Measurements from ENCODE around the gene LST1.
A peak's percentile ranks its signal among the peaks of the same experiment; 100 is the strongest.

LST1 gene

DNA sequence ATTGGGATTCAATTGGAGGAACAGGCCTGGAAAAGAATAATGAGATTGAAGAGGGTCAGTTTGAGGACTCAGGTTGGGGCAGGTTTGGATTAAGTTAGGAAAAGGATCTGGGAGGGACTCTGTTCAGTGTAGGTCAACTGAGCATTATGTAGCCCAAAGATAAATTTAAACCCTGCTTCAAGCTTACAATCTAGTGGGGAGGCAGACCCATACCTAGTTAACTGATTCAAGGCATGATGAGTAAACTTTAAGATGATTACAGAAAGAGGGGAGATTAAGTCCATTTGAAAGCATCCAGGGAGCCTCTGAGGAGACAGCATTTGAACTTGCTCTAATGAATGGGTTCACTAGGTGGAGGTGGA, 25.4 kb upstream of the LST1 start:
- no peak for DNase-seq

DNA sequence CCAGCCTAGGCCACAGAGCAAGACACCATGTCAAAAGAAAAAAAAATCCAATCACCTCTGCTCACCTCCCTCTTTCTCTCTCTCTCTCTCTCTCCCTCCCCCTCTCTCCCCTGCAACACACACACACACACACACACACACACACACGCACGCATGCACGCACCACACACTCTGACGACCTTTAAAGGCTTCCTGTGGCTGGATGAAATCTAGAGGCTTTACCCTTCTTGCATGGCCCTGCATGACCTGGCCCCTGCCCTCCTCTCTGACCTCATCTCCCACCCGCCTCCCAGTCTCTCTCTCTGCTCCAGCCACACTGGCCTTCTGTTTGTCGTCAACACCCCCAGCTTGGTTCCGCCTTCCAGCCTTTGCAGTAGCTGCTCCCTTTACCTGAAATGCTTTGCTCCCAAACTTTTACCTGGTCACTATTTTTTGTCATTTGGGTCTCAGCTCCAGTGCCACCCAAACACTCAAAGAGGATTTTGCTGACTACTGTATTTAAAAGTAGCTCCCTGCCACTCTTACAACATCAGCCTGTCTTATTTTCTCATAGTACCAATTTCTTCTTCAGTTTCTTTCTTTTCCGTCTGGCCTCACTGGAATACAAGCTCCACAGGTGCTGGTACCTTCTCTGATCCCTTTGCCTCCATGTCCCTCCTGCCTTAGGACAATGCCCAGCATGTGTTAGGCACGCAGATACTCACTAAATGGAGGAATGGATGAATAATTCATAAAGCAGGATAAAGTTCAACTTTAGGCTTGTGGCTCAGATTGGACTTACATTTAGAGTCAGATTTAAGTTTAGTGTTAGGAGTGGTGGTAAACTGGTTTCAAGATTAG, 18.3 kb upstream of the LST1 start:
- DNase-seq: no peak

DNA sequence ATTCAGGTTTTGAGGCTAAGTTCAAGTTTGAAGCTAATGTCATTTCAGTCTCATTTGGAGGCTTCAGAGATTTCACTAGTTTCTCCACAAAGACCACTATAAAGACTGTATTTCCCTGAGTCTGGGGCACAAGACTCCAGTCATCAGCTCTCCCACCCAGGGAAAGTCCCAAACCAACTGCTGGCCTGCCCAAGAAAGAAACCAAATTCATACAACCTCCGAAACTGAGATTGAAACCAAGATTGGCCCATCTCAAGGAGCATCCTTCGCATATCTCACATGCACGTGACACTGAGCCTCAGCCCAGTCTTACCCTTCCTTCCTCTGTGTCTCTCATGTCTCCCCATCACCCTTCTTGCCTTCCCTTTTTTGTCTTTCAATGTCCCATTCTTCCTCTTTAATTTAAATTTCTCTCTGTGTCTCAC, 17.5 kb upstream of the LST1 start:
- DNase-seq: no peak

DNA sequence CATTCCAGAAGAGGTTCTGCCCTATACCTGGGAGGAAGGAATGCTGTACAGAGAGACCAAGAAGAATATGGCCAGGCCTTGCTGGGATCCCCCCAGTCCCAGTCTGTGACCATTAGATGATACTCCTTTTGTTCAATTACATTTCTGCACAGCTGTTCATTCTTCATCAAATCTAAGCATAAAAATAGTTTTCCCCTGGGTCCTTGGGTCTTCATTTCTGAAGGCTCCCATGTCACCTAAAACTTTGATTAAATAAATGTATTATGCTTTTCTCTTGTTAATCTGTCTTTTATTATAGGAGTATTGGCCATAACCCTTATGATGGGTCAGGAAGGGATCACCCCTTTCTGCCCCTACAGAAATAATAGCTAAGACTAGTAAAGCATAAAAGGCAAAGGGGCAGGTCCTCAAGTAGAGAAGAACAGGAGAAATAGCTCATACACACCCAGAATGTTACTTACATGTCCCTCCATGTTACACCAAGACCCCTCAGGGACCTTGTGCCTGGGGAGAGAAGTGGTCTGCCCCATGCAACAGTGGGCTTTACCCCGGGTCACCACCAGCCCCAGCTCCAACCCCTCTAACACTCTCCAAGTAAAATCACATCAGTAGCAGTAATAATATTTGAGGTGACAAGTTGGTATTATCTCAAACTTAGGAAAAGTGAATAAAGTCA, 16.1 kb upstream of the LST1 start:
- no peak for DNase-seq

DNA sequence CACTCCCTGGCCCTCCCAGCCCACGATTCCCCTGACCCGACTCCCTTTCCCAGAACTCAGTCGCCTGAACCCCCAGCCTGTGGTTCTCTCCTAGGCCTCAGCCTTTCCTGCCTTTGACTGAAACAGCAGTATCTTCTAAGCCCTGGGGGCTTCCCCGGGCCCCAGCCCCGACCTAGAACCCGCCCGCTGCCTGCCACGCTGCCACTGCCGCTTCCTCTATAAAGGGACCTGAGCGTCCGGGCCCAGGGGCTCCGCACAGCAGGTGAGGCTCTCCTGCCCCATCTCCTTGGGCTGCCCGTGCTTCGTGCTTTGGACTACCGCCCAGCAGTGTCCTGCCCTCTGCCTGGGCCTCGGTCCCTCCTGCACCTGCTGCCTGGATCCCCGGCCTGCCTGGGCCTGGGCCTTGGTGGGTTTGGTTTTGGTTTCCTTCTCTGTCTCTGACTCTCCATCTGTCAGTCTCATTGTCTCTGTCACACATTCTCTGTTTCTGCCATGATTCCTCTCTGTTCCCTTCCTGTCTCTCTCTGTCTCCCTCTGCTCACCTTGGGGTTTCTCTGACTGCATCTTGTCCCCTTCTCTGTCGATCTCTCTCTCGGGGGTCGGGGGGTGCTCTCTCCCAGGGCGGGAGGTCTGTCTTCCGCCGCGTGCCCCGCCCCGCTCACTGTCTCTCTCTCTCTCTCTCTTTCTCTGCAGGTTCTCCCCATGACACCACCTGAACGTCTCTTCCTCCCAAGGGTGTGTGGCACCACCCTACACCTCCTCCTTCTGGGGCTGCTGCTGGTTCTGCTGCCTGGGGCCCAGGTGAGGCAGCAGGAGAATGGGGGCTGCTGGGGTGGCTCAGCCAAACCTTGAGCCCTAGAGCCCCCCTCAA, 13.8 kb upstream of the LST1 start, which contains the start of gene LTA:
TSS of gene LTA (plus strand) at position 249 of the 871 bp plus-strand sequence. CDS start at position 703, 454 bp downstream.
- peak; percentile 66 for DNase-seq

DNA sequence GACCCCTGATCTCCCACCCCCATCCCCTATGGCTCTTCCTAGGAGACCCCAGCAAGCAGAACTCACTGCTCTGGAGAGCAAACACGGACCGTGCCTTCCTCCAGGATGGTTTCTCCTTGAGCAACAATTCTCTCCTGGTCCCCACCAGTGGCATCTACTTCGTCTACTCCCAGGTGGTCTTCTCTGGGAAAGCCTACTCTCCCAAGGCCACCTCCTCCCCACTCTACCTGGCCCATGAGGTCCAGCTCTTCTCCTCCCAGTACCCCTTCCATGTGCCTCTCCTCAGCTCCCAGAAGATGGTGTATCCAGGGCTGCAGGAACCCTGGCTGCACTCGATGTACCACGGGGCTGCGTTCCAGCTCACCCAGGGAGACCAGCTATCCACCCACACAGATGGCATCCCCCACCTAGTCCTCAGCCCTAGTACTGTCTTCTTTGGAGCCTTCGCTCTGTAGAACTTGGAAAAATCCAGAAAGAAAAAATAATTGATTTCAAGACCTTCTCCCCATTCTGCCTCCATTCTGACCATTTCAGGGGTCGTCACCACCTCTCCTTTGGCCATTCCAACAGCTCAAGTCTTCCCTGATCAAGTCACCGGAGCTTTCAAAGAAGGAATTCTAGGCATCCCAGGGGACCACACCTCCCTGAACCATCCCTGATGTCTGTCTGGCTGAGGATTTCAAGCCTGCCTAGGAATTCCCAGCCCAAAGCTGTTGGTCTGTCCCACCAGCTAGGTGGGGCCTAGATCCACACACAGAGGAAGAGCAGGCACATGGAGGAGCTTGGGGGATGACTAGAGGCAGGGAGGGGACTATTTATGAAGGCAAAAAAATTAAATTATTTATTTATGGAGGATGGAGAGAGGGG, 12.6 kb upstream of the LST1 start:
- no peak for DNase-seq

DNA sequence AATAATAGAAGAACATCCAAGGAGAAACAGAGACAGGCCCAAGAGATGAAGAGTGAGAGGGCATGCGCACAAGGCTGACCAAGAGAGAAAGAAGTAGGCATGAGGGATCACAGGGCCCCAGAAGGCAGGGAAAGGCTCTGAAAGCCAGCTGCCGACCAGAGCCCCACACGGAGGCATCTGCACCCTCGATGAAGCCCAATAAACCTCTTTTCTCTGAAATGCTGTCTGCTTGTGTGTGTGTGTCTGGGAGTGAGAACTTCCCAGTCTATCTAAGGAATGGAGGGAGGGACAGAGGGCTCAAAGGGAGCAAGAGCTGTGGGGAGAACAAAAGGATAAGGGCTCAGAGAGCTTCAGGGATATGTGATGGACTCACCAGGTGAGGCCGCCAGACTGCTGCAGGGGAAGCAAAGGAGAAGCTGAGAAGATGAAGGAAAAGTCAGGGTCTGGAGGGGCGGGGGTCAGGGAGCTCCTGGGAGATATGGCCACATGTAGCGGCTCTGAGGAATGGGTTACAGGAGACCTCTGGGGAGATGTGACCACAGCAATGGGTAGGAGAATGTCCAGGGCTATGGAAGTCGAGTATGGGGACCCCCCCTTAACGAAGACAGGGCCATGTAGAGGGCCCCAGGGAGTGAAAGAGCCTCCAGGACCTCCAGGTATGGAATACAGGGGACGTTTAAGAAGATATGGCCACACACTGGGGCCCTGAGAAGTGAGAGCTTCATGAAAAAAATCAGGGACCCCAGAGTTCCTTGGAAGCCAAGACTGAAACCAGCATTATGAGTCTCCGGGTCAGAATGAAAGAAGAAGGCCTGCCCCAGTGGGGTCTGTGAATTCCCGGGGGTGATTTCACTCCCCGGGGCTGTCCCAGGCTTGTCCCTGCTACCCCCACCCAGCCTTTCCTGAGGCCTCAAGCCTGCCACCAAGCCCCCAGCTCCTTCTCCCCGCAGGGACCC, 11.7 kb upstream of the LST1 start:
- no peak for DNase-seq

DNA sequence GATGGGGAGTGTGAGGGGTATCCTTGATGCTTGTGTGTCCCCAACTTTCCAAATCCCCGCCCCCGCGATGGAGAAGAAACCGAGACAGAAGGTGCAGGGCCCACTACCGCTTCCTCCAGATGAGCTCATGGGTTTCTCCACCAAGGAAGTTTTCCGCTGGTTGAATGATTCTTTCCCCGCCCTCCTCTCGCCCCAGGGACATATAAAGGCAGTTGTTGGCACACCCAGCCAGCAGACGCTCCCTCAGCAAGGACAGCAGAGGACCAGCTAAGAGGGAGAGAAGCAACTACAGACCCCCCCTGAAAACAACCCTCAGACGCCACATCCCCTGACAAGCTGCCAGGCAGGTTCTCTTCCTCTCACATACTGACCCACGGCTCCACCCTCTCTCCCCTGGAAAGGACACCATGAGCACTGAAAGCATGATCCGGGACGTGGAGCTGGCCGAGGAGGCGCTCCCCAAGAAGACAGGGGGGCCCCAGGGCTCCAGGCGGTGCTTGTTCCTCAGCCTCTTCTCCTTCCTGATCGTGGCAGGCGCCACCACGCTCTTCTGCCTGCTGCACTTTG, 10.7 kb upstream of the LST1 start, which contains the start of gene TNF:
TSS of gene TNF (plus strand) at position 231 of the 567 bp plus-strand sequence. CDS start at position 408, 177 bp downstream.
- no peak for DNase-seq

DNA sequence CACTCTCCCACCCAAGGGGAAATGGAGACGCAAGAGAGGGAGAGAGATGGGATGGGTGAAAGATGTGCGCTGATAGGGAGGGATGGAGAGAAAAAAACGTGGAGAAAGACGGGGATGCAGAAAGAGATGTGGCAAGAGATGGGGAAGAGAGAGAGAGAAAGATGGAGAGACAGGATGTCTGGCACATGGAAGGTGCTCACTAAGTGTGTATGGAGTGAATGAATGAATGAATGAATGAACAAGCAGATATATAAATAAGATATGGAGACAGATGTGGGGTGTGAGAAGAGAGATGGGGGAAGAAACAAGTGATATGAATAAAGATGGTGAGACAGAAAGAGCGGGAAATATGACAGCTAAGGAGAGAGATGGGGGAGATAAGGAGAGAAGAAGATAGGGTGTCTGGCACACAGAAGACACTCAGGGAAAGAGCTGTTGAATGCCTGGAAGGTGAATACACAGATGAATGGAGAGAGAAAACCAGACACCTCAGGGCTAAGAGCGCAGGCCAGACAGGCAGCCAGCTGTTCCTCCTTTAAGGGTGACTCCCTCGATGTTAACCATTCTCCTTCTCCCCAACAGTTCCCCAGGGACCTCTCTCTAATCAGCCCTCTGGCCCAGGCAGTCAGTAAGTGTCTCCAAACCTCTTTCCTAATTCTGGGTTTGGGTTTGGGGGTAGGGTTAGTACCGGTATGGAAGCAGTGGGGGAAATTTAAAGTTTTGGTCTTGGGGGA, 10.0 kb upstream of the LST1 start:
- no peak for DNase-seq

DNA sequence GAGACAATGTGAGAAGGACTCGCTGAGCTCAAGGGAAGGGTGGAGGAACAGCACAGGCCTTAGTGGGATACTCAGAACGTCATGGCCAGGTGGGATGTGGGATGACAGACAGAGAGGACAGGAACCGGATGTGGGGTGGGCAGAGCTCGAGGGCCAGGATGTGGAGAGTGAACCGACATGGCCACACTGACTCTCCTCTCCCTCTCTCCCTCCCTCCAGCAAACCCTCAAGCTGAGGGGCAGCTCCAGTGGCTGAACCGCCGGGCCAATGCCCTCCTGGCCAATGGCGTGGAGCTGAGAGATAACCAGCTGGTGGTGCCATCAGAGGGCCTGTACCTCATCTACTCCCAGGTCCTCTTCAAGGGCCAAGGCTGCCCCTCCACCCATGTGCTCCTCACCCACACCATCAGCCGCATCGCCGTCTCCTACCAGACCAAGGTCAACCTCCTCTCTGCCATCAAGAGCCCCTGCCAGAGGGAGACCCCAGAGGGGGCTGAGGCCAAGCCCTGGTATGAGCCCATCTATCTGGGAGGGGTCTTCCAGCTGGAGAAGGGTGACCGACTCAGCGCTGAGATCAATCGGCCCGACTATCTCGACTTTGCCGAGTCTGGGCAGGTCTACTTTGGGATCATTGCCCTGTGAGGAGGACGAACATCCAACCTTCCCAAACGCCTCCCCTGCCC, 9.0 kb upstream of the LST1 start:
- no peak for DNase-seq

DNA sequence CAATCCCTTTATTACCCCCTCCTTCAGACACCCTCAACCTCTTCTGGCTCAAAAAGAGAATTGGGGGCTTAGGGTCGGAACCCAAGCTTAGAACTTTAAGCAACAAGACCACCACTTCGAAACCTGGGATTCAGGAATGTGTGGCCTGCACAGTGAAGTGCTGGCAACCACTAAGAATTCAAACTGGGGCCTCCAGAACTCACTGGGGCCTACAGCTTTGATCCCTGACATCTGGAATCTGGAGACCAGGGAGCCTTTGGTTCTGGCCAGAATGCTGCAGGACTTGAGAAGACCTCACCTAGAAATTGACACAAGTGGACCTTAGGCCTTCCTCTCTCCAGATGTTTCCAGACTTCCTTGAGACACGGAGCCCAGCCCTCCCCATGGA, 8.5 kb upstream of the LST1 start:
- no peak for DNase-seq

DNA sequence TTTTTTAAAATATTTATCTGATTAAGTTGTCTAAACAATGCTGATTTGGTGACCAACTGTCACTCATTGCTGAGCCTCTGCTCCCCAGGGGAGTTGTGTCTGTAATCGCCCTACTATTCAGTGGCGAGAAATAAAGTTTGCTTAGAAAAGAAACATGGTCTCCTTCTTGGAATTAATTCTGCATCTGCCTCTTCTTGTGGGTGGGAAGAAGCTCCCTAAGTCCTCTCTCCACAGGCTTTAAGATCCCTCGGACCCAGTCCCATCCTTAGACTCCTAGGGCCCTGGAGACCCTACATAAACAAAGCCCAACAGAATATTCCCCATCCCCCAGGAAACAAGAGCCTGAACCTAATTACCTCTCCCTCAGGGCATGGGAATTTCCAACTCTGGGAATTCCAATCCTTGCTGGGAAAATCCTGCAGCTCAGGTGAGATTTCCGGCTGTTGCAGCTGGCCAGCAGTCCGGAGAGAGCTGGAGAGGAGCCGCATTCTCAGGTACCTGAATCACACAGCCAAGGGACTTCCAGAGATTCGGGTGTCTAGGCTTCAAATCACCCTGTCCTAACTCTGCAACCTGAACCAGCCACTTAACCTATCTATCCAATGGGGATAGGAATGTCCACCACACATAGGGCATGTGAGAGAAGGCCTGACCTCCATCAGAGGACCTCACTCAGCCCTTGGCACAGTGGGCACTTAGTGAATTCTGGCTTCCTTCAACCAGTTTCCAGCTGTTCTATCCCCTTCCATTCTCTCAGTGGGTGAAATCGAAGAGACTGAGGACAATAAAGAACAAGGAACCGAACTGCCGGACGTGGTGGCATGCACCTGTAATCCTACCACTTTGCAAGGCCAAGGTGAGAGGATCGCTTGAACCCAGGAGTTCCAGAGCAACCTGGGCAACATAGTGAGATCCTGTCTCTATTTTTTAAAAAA, 7.6 kb upstream of the LST1 start:
- DNase-seq: no peak

DNA sequence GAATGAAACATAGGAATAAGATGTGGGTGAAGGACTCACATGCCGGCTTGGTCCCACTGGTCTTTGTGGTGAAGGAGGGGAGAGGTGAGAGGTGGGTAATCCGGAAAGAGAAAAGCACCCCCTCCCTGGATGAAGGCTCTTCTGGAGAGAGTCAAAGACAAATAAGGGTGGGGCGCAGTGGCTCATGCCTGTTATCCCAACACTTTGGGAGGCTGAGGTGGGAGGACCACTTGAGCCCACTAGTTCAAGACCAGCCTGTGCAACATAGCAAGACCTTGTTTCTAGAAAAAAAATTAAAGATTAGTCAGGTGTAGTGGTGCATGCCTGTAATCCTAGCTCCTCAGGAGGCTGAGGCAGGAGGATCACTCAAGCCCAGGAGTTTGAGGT, 7.0 kb upstream of the LST1 start:
- DNase-seq: no peak

DNA sequence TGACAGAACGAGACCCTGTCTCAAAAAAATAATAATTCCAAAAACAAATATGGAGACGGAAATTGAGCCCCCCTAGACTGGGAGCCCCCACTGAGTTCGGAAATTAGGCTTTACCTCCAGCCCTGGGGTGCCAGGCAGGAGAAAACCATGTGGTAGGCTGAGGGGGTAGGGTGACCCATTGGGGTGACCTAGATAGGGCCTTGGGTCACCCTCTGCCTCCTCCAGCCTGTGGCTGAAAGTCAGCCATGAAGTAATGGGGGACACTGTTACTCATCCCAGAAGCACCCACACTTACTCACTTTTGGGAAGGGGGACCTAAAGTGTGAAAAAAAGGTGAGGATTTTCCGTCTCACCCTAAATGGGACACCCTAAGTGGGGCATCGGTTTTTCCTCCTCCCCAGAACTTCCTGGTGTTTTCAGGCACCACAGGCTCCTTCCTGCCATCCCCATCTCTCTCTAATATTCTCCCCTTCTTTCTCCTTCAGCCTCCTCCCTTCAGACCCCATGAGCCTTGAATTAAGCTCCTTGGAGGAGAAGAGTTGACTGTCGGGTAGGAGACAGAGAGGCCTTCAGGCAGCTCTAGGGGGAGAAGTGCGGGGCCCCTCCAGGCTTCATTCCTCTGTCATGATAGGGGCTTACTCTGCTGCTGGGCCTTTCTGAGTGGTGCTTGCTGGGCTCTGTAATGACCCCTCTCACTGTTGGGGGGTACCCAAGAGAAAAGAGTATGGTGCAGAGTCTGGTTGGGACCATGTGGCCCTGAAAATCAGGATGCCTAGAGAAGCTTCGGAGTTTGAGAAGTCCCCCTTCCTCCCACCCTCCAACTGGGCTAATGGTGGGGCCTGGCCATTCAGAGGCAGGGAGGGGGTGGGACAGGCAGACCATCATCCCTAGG, 6.3 kb upstream of the LST1 start:
- DNase-seq: no peak

DNA sequence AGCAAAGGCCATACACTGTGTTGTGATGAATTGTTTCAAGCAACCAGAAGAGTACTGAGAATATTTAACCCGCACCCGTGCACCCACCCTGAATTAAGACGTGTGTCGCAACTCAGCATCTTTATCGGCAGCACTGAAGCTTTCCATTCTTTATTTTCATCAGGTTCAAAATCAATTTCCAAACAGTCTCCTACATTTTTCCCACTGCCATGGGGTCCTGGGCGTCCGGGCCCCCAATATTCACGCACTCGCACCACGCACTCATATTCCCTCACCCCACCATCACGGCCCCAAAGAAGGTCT, 5.7 kb upstream of the LST1 start:
- DNase-seq: no peak

DNA sequence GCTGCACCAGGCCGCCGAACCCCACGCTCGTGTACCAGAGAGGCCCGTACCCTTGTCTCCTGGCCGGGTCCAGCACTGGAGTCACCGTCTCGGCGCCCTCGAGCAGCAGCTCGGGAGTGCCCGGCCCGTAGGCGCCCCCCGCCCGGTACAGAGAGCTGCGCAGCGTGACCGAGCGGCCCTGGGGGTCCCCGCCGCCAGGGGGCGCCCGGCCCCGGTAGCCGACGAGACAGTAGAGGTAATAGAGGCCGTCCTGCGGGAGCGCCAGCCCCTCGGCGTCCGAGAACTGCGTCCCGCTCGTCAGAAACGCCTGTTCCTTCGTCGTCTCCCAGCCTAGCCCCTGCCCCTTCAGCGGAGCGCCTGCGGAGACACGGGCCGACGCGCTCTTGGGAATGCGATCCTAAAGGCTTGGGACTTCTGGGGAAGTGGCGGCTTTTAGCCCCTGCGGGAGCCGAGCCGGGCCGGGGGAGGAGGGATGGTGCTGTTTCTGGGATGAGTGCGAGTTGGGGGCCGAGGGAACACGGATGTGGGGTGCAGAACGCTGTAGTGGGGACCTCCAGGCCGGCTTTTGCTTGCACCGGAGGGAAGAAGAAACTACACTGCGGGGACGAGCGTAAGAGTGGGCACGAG, 5.2 kb upstream of the LST1 start:
- DNase-seq: peak; percentile 83
